GM18858 (cell line): Measurements from ENCODE around the gene HIBADH.
"Not testable (repeated sequence)": the region's sequence is repeated elsewhere in the genome, so short reads cannot be mapped to it uniquely, and the experiment has no call there.

Experiments used
- ATAC-seq: cut with Tn5 transposase; IDR thresholded peaks from one replicate; pipeline ENCODE4 v1.9.1; 2021; ENCODE audit not compliant: unreplicated experiment

HIBADH gene

DNA sequence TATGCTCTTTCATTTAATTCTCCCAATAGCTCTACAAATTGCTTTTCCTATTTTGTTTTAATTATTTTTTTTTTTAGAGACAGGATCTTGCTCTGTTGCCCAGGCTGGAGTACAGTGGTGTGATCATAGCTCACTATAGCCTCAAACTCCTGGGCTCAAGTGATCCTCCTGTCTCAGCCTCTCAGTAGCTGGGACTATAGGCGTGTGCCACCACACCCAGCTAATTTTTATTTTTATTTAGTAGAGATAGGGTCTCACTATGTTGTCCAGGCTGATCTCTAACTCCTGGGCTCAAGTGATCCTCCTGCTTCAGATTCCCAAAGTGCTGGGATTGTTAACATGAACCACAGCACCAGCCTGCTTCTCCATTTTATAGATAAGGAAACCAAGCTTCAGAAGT lies 151.3 kb downstream of the HIBADH start:
- not testable (repeated sequence) for ATAC-seq

DNA sequence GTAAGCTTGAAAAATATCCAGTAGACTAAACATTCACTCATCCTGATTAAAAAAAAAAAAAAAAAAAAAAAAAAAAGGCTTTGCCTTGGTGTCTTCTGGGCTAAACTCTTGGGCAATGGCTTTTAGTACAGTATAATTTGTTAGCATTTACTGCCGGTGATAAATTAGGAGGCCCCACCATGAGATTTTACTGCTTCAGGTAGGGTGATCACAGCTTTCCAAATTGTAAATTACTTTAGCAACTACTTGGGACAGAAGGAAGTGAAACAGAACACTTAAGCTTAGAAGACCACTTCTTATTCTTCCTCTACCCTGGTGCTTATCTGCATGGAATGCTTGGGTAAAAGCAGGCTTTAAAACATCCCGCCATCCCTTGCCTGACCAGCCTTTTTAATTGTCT lies 152.1 kb downstream of the HIBADH start:
- ATAC-seq: no peak

DNA sequence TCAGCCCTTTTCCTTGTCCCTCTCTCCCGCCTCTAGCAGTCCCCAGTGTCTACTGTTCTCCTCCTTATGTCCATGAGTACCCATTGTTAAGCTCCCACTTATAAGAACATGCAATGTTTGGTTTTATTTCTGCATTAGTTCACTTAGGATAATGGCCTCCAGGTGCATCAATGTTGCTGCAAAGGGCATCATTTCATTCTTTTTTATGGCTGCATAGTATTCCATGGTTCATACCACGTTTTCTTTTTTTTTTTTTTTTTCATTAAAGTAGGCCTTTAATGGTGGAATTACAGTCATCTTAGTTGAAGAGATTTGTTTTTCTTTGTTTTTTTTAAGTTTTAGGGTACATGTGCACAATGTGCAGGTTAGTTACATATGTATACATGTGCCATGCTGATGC lies 160.8 kb downstream of the HIBADH start:
- not testable (repeated sequence) for ATAC-seq

DNA sequence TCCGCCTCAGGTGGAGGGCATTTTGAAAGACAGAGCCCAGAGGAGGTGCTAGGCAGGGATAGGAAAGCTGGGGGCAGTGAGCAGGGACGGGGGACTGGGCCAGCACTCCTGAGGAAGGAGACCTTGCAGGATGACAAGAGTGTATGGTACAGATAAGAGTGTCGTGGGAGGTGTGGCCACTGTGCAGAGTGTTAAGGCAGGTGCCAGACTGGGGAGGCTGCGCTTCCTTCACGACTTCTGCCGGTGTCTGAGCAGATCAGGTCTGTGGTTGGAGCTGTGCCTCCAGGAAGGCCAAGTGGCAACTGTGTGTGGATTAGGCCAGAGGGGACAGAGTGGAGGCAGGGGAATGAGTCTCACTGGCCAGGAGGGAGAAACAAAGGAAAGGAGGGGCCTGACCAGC lies 161.7 kb downstream of the HIBADH start:
- ATAC-seq: no peak

DNA sequence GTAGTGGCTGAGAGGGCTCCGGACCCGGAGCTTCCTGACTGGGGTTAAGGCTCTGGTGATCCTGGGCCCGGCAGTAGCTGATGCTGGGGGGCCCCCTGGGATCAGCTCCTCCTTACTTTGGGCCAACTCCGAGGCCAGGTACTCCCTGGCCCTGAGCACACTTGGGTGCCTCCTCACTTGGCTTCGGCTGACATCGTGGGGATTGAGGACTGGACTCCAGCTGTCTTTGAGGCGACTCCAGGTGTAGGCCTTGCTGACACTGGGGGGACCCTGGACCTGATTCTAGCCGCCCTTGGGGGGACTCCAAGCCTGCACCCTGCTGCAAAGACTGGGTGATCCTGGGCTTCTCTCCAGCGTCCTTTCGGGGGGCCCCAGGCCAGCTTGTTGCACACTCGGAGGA lies 170.5 kb downstream of the HIBADH start:
- ATAC-seq: no peak

DNA sequence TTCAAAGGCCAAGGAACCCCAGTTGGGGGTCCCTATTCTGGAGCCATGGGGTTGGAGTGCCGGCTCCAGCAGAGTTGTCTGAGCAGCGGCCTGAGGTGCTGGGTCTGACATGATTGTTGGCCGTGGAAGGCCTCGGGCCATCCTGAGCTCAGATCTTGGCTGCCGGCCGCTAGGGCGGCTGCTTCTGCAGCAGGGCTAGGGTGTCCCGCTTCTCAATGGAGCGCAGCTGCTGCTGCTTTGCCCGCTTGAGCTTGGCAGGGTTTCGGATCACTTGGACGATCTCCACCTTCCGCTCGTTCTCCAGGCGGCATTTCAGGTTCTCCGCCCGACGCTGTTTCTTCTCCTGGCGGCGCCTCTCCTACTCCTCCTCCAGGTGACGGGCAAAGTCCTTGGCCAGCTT lies 171.1 kb downstream of the HIBADH start:
- ATAC-seq: no peak

DNA sequence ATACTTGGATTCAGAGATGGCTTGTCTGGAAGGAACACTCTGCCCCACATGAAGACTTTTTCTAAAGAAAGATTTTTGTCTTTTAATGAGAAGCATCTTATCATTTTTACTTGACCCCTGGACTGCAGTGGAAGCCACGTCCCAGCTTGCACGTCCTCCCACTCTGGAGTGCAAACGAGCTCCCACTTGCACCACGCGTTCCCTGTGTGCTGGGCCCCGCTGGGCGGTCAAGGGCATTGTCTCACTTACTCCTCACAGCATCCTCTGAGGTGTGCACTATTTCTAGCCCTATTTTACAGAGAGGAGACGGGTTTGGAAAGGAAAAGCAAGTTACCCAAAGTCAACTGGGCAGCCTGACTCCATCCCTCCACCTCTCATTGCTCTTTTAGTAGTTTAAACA lies 175.2 kb downstream of the HIBADH start:
- no peak for ATAC-seq

DNA sequence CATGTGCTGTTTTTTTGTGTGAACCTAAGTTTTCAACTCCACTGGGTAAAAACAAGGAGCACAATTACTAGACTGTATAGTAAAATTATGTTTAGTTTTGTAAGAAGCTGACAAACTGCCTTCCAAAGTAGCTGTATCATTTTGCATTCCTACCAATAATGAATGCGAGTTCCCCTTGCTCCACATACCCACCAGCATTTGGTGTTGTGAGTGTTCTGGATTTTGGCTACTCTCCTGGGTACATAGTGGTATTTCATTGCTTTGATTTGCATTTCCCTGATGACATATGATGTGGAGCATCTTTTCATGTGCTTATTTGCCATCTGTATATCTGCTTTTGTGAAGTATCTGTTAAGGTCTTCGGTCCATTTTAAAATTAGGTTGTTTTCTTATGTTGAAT lies 178.2 kb downstream of the HIBADH start:
- no peak for ATAC-seq

DNA sequence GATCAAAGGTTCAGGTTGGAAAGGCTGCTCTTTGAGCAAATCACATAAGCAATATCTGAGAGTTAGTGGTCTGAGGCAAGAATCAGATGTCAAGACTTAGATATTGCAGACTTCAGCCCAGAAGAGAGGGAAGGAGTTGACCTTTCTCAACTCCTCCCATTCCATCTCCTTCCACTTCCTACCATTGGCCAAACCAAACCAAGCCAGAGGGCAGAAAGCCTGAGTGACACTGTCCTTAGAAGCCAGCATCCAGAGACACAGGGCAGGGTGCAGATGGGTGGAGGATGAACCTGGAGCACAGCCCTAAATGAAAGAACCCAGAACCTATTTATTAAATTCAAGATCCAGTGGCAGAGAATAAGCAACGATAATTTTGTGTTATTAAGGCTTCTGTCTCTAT lies 180.5 kb downstream of the HIBADH start:
- ATAC-seq: no peak

DNA sequence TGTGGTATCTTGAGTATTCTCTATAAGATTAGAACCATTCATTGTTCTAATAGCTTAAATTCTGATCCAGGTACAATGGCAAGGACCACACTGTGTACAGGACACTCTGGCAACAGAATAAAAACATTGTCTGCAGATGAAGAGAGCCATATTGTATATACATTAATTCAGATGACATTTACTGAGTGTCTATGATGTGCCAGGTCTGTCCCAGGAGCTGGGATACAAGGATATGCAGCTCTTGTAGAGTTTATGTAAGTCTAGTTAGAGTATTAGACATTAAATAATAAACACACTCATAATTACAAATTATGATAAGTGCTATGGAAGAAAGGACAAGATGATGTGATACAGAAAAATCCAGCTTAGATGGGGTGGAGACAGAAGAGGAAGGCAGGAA lies 184.1 kb downstream of the HIBADH start:
- ATAC-seq: no peak

DNA sequence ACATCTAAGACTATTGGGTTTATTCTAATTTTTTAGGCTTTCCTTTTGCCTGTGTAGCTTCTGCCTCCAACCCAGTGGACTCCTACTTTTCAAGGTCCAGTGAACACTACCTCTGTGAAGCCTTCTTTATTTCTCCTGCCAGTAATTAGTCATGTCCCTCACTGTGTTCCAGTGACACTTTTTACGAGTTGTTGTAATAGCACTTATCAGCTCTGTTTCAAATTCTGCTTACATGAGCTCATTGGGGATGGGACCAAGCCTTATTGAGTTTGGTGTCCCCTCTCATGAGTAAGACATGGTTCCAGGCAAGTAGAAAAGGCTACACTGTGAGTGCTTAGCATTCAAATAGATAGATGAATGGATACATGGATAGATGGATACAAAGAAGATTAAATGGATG lies 184.6 kb downstream of the HIBADH start:
- no peak for ATAC-seq

DNA sequence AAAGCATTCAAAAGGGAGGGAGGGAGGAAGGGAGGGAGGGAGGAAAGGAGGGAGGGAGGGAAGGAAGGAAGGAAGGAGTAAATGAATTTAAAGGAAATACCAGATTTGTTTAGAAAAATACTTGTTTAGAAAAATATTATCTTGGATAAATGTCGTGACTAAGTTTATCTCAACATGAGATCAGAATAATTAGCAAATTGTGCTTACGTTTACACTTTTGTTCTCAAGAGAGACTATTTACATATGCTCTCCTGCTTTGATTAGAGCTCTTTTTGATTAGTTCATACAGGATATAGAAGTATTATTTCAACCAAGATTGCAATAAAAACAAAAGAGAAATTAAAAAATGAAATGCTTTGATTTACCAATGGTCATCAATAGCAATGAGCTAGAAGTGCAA lies 186.2 kb downstream of the HIBADH start:
- no peak for ATAC-seq
